ENCODE data around the gene FOXP1.

DNA sequence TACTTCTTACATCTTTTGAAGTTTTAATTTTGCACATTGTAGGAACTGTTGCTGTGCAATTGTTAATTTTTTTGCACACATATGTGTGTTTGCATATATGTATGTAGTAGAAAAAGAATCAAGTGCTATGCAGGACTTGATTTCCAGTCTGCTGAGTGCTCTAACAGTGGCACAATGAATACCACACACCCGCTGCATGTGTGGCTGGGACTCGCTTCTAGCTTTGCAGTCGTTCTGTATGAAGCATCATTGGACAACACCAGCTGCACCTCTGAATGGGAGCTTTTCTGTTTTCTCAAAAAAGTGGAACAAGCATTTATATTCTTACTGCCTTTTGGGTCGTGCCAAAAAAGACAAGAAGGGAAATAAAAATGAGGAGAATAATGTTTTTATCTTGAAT is 564.7 kb downstream of the FOXP1 start:
- no peak for TF ChIP-seq EZH2 (IDR thresholded peaks at IDR 0.05; ENCODE audit: low read depth, low read length, severe bottlenecking)
- TF ChIP-seq, protein P1, sequence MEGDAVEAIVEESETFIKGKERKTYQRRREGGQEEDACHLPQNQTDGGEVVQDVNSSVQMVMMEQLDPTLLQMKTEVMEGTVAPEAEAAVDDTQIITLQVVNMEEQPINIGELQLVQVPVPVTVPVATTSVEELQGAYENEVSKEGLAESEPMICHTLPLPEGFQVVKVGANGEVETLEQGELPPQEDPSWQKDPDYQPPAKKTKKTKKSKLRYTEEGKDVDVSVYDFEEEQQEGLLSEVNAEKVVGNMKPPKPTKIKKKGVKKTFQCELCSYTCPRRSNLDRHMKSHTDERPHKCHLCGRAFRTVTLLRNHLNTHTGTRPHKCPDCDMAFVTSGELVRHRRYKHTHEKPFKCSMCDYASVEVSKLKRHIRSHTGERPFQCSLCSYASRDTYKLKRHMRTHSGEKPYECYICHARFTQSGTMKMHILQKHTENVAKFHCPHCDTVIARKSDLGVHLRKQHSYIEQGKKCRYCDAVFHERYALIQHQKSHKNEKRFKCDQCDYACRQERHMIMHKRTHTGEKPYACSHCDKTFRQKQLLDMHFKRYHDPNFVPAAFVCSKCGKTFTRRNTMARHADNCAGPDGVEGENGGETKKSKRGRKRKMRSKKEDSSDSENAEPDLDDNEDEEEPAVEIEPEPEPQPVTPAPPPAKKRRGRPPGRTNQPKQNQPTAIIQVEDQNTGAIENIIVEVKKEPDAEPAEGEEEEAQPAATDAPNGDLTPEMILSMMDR (IDR thresholded peaks at IDR 0.05; ENCODE audit: control extremely low read depth in 1 of 3, insufficient read depth in 1 of 3, low read depth in 1 of 3, low read length in 3 of 3), result no peak
- TF ChIP-seq JUND (IDR thresholded peaks at IDR 0.05; ENCODE audit: low read length), result no peak
- no peak for TF ChIP-seq EP300 (IDR thresholded peaks at IDR 0.05; ENCODE audit: borderline replicate concordance in 1 of 2, low read depth in 2 of 2, low read length in 2 of 2)

All from H1 (cell line).